Subcutaneous abdominal adipose tissue (tissue), 5 donors: ENCODE data around the gene TGM2.
A peak's percentile ranks its signal among the peaks of the same experiment; 100 is the strongest.
"Not testable (repeated sequence)": the region's sequence is repeated elsewhere in the genome, so short reads cannot be mapped to it uniquely, and the experiment has no call there.

Experiments used
- H3K27ac ChIP-seq: one replicate; pipeline ENCODE4 v1.7.0; 2013; ENCODE audit warnings: low read depth, mild to moderate bottlenecking, inconsistent platforms, low read length, moderate library complexity
- H3K27me3 ChIP-seq, 5 donors: one replicate each; pipeline ENCODE4 v1.7.0; 2013; ENCODE audit warnings: low read length in 5 of 5, inconsistent platforms in 1 of 5; ENCODE audit not compliant: control insufficient read depth in 5 of 5, insufficient read depth in 4 of 5
- H3K36me3 ChIP-seq, 5 donors: one replicate each; pipeline ENCODE4 v1.7.0; 2013; ENCODE audit warnings: low read length in 5 of 5; ENCODE audit not compliant: control insufficient read depth in 5 of 5, insufficient read depth in 5 of 5
- H3K4me1 ChIP-seq, 5 donors: one replicate each; pipeline ENCODE4 v1.7.0; 2013; ENCODE audit warnings: low read length in 5 of 5, mild to moderate bottlenecking in 3 of 5, moderate library complexity in 1 of 5; ENCODE audit not compliant: control insufficient read depth in 5 of 5, insufficient read depth in 5 of 5
- H3K4me3 ChIP-seq, 5 donors: one replicate each; pipeline ENCODE4 v1.7.0; 2013; ENCODE audit warnings: low read length in 5 of 5, low read depth in 1 of 5
- H3K9ac ChIP-seq, 5 donors: one replicate each; pipeline ENCODE4 v1.7.0; 2013; ENCODE audit warnings: low read length in 5 of 5, mild to moderate bottlenecking in 4 of 5, moderate library complexity in 3 of 5
- H3K9me3 ChIP-seq, 5 donors: one replicate each; pipeline ENCODE4 v1.7.0; 2013; ENCODE audit warnings: low read length in 5 of 5; ENCODE audit not compliant: control insufficient read depth in 5 of 5
- donor health status: healthy.
- donor health status: healthy.
- donor health status: healthy.
- donor health status: healthy.
- donor health status: healthy.

TGM2 gene

GRCh38 chr20:38112261-38112929 is 52.7 kb downstream of the TGM2 start:
- H3K9me3 ChIP-seq: no peaks in the 10 kb centered on the region
- H3K36me3 ChIP-seq: no peaks in the 10 kb centered on the region
- H3K4me3 ChIP-seq: no peak overlapping the region
- H3K4me1 ChIP-seq: peaks cover 7 to 27% (median 24%) of the 10 kb centered on the region in 5 donors
- H3K9ac ChIP-seq: no peak overlapping the region
- H3K27ac ChIP-seq: no peak overlapping the region
- H3K27me3 ChIP-seq: no peaks in the 10 kb centered on the region

GRCh38 chr20:38111366-38112232 is 53.5 kb downstream of the TGM2 start:
- Histone ChIP-seq H3K9ac (no peak overlapping the region), H3K27ac (no peak overlapping the region), H3K9me3 (no peaks in the 10 kb centered on the region), H3K4me1 (peaks cover 7 to 27% (median 24%) of the 10 kb centered on the region in 5 donors), H3K4me3 (no peak overlapping the region), H3K27me3 (no peaks in the 10 kb centered on the region), H3K36me3 (no peaks in the 10 kb centered on the region)

GRCh38 chr20:38110525-38111178 is 54.4 kb downstream of the TGM2 start:
- peaks cover 7 to 27% (median 24%) of the 10 kb centered on the region in 5 donors for H3K4me1 ChIP-seq
- H3K27ac ChIP-seq: peak overlapping the region; percentile 58
- no peak overlapping the region for H3K4me3 ChIP-seq
- H3K36me3 ChIP-seq: no peaks in the 10 kb centered on the region
- H3K9ac ChIP-seq: no peak overlapping the region
- H3K27me3 ChIP-seq: no peaks in the 10 kb centered on the region
- no peaks in the 10 kb centered on the region for H3K9me3 ChIP-seq

- peak overlapping the region; percentile 58 for H3K27ac ChIP-seq
- no peaks in the 10 kb centered on the region for H3K9me3 ChIP-seq
- peaks cover 7 to 27% (median 24%) of the 10 kb centered on the region in 5 donors for H3K4me1 ChIP-seq
- H3K4me3 ChIP-seq: no peak overlapping the region
- H3K27me3 ChIP-seq: no peaks in the 10 kb centered on the region
- H3K9ac ChIP-seq: no peak overlapping the region
- no peaks in the 10 kb centered on the region for H3K36me3 ChIP-seq
Observed at GRCh38 chr20:38109591-38110524, 55.2 kb downstream of the TGM2 start.

- H3K4me3 ChIP-seq: no peak overlapping the region
- peak overlapping the region; percentile 58 for H3K27ac ChIP-seq
- H3K36me3 ChIP-seq: no peaks in the 10 kb centered on the region
- no peaks in the 10 kb centered on the region for H3K27me3 ChIP-seq
- peaks cover 7 to 27% (median 24%) of the 10 kb centered on the region in 5 donors for H3K4me1 ChIP-seq
- H3K9me3 ChIP-seq: no peaks in the 10 kb centered on the region
- H3K9ac ChIP-seq: no peak overlapping the region
Observed at GRCh38 chr20:38108986-38109541, 56.0 kb downstream of the TGM2 start.

- no peaks in the 10 kb centered on the region for H3K36me3 ChIP-seq
- H3K9ac ChIP-seq: no peak overlapping the region
- H3K4me3 ChIP-seq: no peak overlapping the region
- H3K9me3 ChIP-seq: no peaks in the 10 kb centered on the region
- H3K27ac ChIP-seq: peak overlapping the region; percentile 58
- H3K27me3 ChIP-seq: no peaks in the 10 kb centered on the region
- H3K4me1 ChIP-seq: peaks cover 7 to 27% (median 23%) of the 10 kb centered on the region in 5 donors
Observed at GRCh38 chr20:38108438-38108985, 56.6 kb downstream of the TGM2 start.

GRCh38 chr20:38107916-38108315 is 57.2 kb downstream of the TGM2 start:
- H3K36me3 ChIP-seq, H3K27ac ChIP-seq, H3K9ac ChIP-seq, H3K9me3 ChIP-seq, H3K4me3 ChIP-seq, H3K27me3 ChIP-seq: not testable (repeated sequence)
- H3K4me1 ChIP-seq: peaks cover 7 to 27% (median 23%) of the 10 kb centered on the region in 5 donors

- not testable (repeated sequence) for H3K27ac ChIP-seq, H3K36me3 ChIP-seq, H3K27me3 ChIP-seq, H3K4me3 ChIP-seq, H3K9me3 ChIP-seq, H3K9ac ChIP-seq
- H3K4me1 ChIP-seq: peaks cover 7 to 27% (median 23%) of the 10 kb centered on the region in 5 donors
Observed at GRCh38 chr20:38107386-38107785, 57.7 kb downstream of the TGM2 start.

GRCh38 chr20:38106461-38106860 is 58.6 kb downstream of the TGM2 start:
- peaks cover 7 to 27% (median 23%) of the 10 kb centered on the region in 5 donors for H3K4me1 ChIP-seq

More at GRCh38 chr20:38106461-38106860, 58.6 kb downstream of the TGM2 start:
- Histone ChIP-seq H3K27ac (no peak overlapping the region), H3K27me3 (no peaks in the 10 kb centered on the region), H3K36me3 (no peaks in the 10 kb centered on the region), H3K9ac (no peak overlapping the region), H3K4me3 (no peak overlapping the region), H3K9me3 (no peaks in the 10 kb centered on the region)
